MV-4-11 (cell line): ENCODE measurements around the gene PSG3.
"Not testable (repeated sequence)": the region's sequence is repeated elsewhere in the genome, so short reads cannot be mapped to it uniquely, and the experiment has no call there.

Experiments
- DNase-seq: peaks from one replicate; lab custom pipeline; 2025; lab: John Stamatoyannopoulos, UW

Gene PSG3

GRCh38 chr19:42695811-42696503, 44.3 kb downstream of the PSG3 start:
- DNase-seq, result no peak

- DNase-seq, result no peak
Measured at GRCh38 chr19:42693760-42694350, 46.4 kb downstream of the PSG3 start.

GRCh38 chr19:42683917-42684513, 56.3 kb downstream of the PSG3 start:
- no peak for DNase-seq

- DNase-seq, result not testable (repeated sequence)
Measured at GRCh38 chr19:42676326-42676725, 64.0 kb downstream of the PSG3 start.

GRCh38 chr19:42674549-42674948, 65.7 kb downstream of the PSG3 start:
- not testable (repeated sequence) for DNase-seq
